HG03139 (cell line): Measurements from ENCODE around the gene ALG2.
A peak's percentile ranks its signal among the peaks of the same experiment; 100 is the strongest.

Source experiments
- ATAC-seq: cut with Tn5 transposase; IDR thresholded peaks from one replicate; pipeline ENCODE4 v1.9.1; 2021; ENCODE audit not compliant: unreplicated experiment

The ALG2 gene

DNA sequence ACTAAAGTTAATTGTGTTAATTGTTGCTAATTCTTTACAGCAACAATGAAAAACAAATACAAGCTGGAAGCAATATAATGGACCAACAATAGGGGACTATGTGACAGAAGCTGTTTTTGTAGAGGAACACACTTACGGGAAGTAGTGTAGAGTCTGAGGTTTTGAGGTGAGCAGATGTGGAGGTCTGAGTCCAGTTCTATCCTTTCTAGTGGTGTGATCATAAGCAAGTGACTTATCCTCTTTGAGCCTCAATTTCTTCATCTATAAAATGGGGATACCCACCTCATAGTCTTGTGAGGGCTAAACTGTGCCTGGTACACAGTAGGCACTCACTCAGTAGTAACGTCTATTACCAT is 28.3 kb downstream of the ALG2 start:
- ATAC-seq = no peak

GRCh38 chr9:99192786-99193465 is 28.8 kb downstream of the ALG2 start:
- no peak for ATAC-seq

GRCh38 chr9:99190597-99191283 is 31.0 kb downstream of the ALG2 start:
- no peak for ATAC-seq

DNA sequence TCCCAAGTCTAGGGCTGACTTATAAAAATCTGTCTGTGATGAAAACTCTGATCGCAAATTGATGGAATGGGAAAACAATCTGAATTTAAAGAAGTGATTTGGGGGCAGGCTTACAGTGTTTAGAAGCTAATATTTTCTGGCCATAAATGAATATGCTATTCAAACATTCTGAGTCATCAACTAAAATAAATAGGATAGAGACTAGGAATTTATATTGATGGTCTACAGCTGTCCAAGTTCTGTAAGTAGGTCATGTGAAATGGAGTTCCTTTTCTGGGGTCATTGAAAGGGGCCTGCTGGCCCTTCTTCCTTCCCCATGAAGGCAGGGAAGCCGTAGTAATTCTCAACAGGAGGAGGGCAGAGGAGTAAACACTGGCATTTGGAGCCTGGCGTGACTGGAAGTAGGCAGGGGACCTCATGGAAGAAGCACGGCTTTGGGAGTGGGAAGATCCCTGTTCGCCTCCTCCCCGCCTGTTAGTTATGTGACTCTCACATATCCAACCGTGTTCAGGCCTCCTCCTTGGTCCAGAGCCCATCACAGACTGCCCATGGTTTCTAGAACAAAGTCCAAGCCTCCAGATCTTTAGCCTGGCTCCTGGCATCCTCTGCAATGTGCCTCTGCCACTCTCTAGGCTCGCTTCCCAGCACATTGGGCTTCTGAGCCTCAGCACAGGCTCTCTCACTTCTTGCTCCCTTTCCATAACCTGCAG is 31.7 kb downstream of the ALG2 start:
- no peak for ATAC-seq

DNA sequence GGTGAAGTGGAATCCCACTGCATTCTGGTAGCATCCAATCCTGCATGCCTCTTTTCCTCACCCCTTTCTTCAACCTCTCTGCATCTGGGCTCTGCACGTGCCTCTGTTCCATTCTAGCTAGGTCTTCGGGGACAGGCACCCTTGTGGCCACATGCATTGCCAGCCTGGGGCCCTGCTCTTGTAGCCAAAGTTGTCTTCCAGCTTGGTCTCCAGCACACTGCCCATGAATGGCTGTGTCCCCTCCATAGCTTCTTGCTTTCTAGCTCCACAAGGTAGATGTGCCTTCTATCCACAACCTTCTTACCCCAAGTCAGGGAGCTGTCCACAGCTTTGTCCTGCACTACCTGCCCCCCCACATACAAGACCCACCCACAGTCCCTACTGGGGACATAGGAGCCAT is 32.6 kb downstream of the ALG2 start:
- no peak for ATAC-seq

DNA sequence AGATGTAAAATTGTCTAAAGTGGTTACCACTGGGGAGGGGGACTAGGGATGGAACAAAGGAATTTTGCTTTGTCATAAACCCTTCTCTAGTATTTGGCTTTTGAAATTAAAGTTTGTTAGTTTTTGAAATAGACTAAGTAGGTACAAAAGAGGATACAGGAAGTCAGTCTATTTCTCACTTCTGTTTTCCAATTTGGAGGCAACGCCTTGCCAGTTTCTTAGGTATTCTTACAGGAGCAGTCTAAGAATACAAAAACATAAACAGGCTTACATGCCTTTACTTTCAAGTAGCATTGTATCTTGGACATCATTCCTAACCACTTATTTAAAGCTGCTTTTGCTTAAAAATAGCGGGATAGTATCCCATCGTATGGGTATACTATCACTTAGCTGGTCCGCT is 34.4 kb downstream of the ALG2 start:
- no peak for ATAC-seq

DNA sequence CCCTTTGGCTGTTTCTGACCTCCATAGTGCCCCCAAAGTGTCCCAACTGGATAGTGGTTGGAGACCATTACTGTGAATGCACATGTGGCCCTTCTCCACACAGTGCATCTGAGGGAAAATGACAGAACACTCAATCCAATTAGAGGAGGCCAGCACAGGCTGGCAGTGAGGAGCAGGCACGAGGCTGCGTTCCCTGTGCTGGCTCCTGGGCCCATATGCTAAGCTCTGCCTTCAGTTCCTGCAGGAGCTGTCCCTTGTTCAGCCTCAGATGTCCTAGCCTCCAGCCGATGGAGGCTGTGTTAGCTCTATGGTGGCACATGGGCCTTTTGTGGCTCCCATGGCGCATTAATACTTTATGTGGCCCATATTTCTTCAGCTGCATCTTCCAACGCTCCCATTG is 35.8 kb downstream of the ALG2 start:
- no peak for ATAC-seq

DNA sequence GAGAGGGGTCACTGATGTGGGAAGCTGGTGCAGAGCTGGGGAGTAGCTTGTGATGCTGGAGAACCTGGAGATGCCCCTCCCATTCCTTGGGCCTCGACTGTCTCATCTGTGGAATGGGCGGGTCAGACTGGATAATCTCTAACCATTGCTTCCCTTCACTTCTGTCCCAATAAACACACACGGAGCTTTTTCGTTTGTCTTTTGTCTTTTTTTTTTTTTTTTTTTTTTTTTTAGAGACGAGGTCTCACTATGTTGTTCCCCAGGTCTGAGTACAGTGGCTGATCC is 36.5 kb downstream of the ALG2 start:
- no peak for ATAC-seq

GRCh38 chr9:99184475-99185347 is 37.0 kb downstream of the ALG2 start:
- ATAC-seq = peak; percentile 49

- ATAC-seq = peak; percentile 3
These were observed 37.6 kb downstream of the ALG2 start for GRCh38 chr9:99184110-99184474.

DNA sequence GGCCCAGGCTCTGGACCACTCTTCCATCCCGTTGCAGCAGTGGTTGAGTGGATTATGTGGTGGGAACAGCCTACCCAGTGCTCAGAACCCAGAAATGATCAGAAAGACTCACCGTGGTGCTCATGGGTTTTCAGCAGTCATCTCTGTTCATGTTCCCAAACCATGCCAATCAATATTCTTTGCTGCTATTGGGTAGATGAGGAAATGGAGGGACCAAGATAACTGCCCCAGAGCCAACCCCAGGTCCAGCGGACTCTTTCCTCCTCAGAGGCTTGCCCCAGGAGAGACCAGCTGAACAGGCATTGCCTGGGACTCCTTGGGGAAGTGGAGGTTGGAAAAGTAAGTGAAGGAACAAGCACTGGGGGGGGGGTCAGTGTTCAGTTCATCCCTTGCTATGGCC is 38.1 kb downstream of the ALG2 start:
- no peak for ATAC-seq

DNA sequence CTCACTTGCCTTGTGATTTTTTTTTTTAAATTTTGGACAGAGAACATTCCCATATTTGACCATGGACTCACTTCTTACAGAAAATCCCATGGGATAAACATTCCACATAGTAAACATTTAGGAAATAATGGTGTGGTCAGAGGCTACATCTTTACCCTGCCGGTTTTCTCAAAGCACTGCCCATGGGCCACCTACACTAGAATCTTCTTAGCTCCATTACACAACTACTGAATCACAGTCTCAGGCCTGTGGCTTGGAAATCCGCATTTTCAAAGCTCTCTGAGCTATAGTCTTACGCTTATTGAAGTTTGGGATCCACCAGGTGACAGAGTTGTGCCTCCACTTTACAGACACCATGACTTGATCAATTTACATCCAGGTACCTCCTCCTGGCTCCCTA is 39.4 kb downstream of the ALG2 start:
- ATAC-seq = no peak

DNA sequence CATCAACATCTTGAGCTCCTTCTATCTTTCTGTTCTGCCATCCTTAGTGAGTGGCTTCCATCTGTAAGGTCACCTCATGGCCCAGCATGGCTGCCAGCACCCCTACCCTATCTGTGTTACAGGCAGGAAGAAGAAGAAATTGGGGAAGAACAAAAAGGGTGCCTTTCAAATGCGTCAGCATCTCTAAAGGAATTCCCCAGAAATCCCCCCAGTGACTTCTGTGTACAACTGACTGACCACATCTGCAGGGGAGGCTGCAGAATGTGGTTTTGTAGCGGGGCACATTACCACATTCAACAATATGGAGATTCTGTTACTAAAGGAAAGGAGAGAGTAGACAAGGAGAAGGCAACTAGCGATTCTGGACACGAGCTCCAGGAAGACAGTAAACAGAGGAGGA is 40.1 kb downstream of the ALG2 start:
- no peak for ATAC-seq

DNA sequence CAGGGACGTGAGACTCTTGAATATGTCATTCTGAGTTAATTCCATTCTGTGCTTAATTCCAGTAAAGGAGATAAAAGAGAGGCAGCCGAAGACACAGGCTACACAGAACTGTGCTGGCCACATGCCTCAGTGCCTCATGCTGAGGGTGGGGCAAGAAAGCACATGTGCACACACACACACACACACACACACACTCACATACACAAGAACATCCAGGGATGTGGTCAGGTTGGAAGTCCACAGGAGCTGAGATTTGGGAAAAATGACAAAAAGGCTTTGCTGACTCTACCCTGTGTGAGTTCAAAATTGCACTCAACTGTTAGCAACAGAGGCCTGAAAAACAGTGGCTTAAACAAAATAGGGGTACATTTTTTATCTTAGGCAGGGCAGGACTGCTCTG is 40.5 kb downstream of the ALG2 start:
- ATAC-seq = no peak

- no peak for ATAC-seq
These were observed 41.1 kb downstream of the ALG2 start for GRCh38 chr9:99180662-99181061.

DNA sequence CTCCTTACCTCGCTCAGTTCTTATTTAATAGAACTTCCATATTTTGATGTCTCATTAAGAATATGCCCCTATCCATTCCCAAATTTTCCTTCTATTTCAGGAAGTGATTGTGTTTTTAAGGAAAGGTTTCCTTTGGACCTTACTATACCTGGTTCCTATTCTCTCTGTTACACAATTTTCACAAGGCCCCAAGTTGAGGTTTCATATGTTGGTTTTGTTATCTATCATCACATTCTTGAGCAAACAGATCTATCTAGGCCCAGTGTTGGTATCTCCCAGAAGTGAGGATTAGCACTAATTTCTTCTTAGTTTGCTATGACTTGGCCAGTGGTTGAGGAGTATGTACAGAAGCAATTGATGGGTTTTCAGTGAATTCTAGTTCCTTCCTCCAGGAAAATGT is 41.5 kb downstream of the ALG2 start:
- no peak for ATAC-seq

- ATAC-seq = no peak
These were observed 42.5 kb downstream of the ALG2 start for GRCh38 chr9:99178912-99179872.

GRCh38 chr9:99177576-99178366 is 44.0 kb downstream of the ALG2 start:
- ATAC-seq = no peak

DNA sequence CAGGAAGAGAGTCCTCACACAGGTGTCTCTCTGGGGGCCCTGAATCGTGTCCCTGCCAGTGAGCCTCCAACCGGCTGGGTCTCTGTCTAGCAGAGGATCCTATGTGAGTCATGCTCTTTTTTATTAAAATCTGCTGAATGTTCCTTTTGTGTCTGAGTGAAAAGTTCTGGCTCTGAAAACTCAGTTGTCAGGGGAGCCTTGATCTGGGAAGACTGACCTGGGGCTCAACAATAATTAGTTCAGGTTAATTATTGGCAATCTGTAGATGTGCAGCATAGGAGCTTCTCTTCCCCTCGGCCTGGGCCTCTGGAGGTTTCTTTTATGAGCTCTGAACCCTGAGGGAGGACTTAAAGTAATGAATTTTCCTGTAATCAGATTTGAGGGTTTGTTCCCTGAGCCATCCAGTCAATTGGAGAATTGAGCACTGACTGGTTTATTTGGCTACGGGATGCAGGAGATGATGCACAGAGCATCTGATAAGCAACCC is 45.2 kb downstream of the ALG2 start:
- ATAC-seq = no peak
